MG63 (cell line): ENCODE data around the gene STK32B. TPM values are rescaled to one million over a fixed set of nuclear protein-coding genes. Genes with fewer than 3 reads are reported as not detected.

Experiments
- DNase-seq: peaks from one replicate; pipeline ENCODE4 v3.0.0-alpha.2; 2020
- H3K27me3 ChIP-seq: fragments of 250-450 bp; sonication (Bioruptor Pico); 2 replicates; pipeline ENCODE4 v1.5.1; 2020; ENCODE audit warnings: mild to moderate bottlenecking, moderate library complexity
- H3K36me3 ChIP-seq: fragments of 250-450 bp; sonication (Bioruptor Pico); 2 replicates; pipeline ENCODE4 v1.5.1; 2020; ENCODE audit warnings: mild to moderate bottlenecking, moderate library complexity
- H3K4me3 ChIP-seq: fragments of 250-450 bp; sonication (Bioruptor Pico); 2 replicates; pipeline ENCODE4 v1.5.1; 2020; ENCODE audit warnings: mild to moderate bottlenecking, moderate library complexity
- H3K9me3 ChIP-seq: fragments of 250-450 bp; sonication (Bioruptor Pico); 2 replicates; pipeline ENCODE4 v1.5.1; 2020; ENCODE audit warnings: mild to moderate bottlenecking, moderate library complexity
- total RNA-seq: library from RNA; depleted of rRNA; stranded (reverse); fragments of >200 nt; shearing (Covaris generic); gene quantifications from 2 replicates; pipeline ENCODE4 v1.2.3, GENCODE V29; 2014; ENCODE audit warnings: low replicate concordance

The STK32B gene
- total RNA-seq, 1 experiment from 2014 or later: not detected

- H3K9me3 ChIP-seq: no peaks in the 10 kb centered on the region
- H3K4me3 ChIP-seq: no peak overlapping the region
- no peaks in the 10 kb centered on the region for H3K36me3 ChIP-seq
- DNase-seq: no peak
- no peaks in the 10 kb centered on the region for H3K27me3 ChIP-seq
Observed at GRCh38 chr4:5456296-5456845, 405.1 kb downstream of the STK32B start.

GRCh38 chr4:5458676-5459075 lies 407.4 kb downstream of the STK32B start:
- Histone ChIP-seq H3K27me3 (no peaks in the 10 kb centered on the region), H3K36me3 (no peaks in the 10 kb centered on the region), H3K4me3 (no peak overlapping the region), H3K9me3 (no peaks in the 10 kb centered on the region)
- DNase-seq: no peak

- Histone ChIP-seq H3K36me3 (no peaks in the 10 kb centered on the region), H3K4me3 (no peak overlapping the region)
Observed at GRCh38 chr4:5459236-5459635, 408.0 kb downstream of the STK32B start.

GRCh38 chr4:5460106-5460801 lies 409.0 kb downstream of the STK32B start:
- DNase-seq: no peak
- Histone ChIP-seq H3K36me3 (no peaks in the 10 kb centered on the region), H3K9me3 (no peaks in the 10 kb centered on the region), H3K4me3 (no peak overlapping the region), H3K27me3 (no peaks in the 10 kb centered on the region)

More at GRCh38 chr4:5459236-5459635, 408.0 kb downstream of the STK32B start:
- no peak for DNase-seq
- Histone ChIP-seq H3K27me3 (no peaks in the 10 kb centered on the region), H3K9me3 (no peaks in the 10 kb centered on the region)

- H3K36me3 ChIP-seq: no peaks in the 10 kb centered on the region
- H3K9me3 ChIP-seq: no peaks in the 10 kb centered on the region
- DNase-seq: no peak
- H3K27me3 ChIP-seq: no peaks in the 10 kb centered on the region
- no peak overlapping the region for H3K4me3 ChIP-seq
Observed at GRCh38 chr4:5461477-5461876, 410.2 kb downstream of the STK32B start.

- no peaks in the 10 kb centered on the region for H3K36me3 ChIP-seq
- no peak overlapping the region for H3K4me3 ChIP-seq
- no peak for DNase-seq
- H3K27me3 ChIP-seq: no peaks in the 10 kb centered on the region
- no peaks in the 10 kb centered on the region for H3K9me3 ChIP-seq
Observed at GRCh38 chr4:5462254-5462835, 411.1 kb downstream of the STK32B start.

- no peak for DNase-seq
- no peaks in the 10 kb centered on the region for H3K9me3 ChIP-seq
- no peaks in the 10 kb centered on the region for H3K36me3 ChIP-seq
- no peaks in the 10 kb centered on the region for H3K27me3 ChIP-seq
- no peak overlapping the region for H3K4me3 ChIP-seq
Observed at GRCh38 chr4:5462896-5463295, 411.6 kb downstream of the STK32B start.

- Histone ChIP-seq H3K4me3 (no peak overlapping the region), H3K9me3 (no peaks in the 10 kb centered on the region)
- DNase-seq: no peak
Observed at GRCh38 chr4:5463361-5463760, 412.1 kb downstream of the STK32B start.

GRCh38 chr4:5463936-5464650 lies 412.8 kb downstream of the STK32B start:
- H3K36me3 ChIP-seq: no peaks in the 10 kb centered on the region
- no peaks in the 10 kb centered on the region for H3K27me3 ChIP-seq
- H3K9me3 ChIP-seq: no peaks in the 10 kb centered on the region
- H3K4me3 ChIP-seq: no peak overlapping the region
- DNase-seq: no peak

More at GRCh38 chr4:5463361-5463760, 412.1 kb downstream of the STK32B start:
- H3K36me3 ChIP-seq: no peaks in the 10 kb centered on the region
- H3K27me3 ChIP-seq: no peaks in the 10 kb centered on the region

- Histone ChIP-seq H3K27me3 (no peaks in the 10 kb centered on the region), H3K36me3 (no peaks in the 10 kb centered on the region), H3K4me3 (no peak overlapping the region), H3K9me3 (no peaks in the 10 kb centered on the region)
- no peak for DNase-seq
Observed at GRCh38 chr4:5465529-5465928, 414.2 kb downstream of the STK32B start.

- Histone ChIP-seq H3K27me3 (no peaks in the 10 kb centered on the region), H3K36me3 (no peaks in the 10 kb centered on the region), H3K4me3 (no peak overlapping the region), H3K9me3 (no peaks in the 10 kb centered on the region)
- no peak for DNase-seq
Observed at GRCh38 chr4:5465956-5466355, 414.7 kb downstream of the STK32B start.

- Histone ChIP-seq H3K36me3 (no peaks in the 10 kb centered on the region), H3K9me3 (no peaks in the 10 kb centered on the region), H3K27me3 (no peaks in the 10 kb centered on the region), H3K4me3 (no peak overlapping the region)
- DNase-seq: no peak
Observed at GRCh38 chr4:5467111-5467510, 415.8 kb downstream of the STK32B start.

- Histone ChIP-seq H3K4me3 (no peak overlapping the region), H3K27me3 (no peaks in the 10 kb centered on the region), H3K9me3 (no peaks in the 10 kb centered on the region), H3K36me3 (no peaks in the 10 kb centered on the region)
- no peak for DNase-seq
Observed at GRCh38 chr4:5469151-5469775, 418.0 kb downstream of the STK32B start.

GRCh38 chr4:5469861-5470260 lies 418.6 kb downstream of the STK32B start:
- Histone ChIP-seq H3K36me3 (no peaks in the 10 kb centered on the region), H3K4me3 (no peak overlapping the region), H3K9me3 (no peaks in the 10 kb centered on the region), H3K27me3 (no peaks in the 10 kb centered on the region)
- DNase-seq: no peak

GRCh38 chr4:5470318-5471198 lies 419.3 kb downstream of the STK32B start:
- no peaks in the 10 kb centered on the region for H3K36me3 ChIP-seq
- H3K9me3 ChIP-seq: no peaks in the 10 kb centered on the region
- H3K27me3 ChIP-seq: no peaks in the 10 kb centered on the region
- no peak for DNase-seq
- H3K4me3 ChIP-seq: no peak overlapping the region

GRCh38 chr4:5471206-5471605 lies 419.9 kb downstream of the STK32B start:
- H3K9me3 ChIP-seq: no peaks in the 10 kb centered on the region
- no peak for DNase-seq
- H3K4me3 ChIP-seq: no peak overlapping the region
- no peaks in the 10 kb centered on the region for H3K27me3 ChIP-seq
- no peaks in the 10 kb centered on the region for H3K36me3 ChIP-seq
